Testis (tissue), 3 donors: Measurements from ENCODE around the gene HES4. TPM values are rescaled to one million over a fixed set of nuclear protein-coding genes. Genes with fewer than 3 reads are reported as not detected.

ENCODE experiments used
- DNase-seq: peaks from one replicate; pipeline ENCODE4 v3.0.0-alpha.2; 2019
- H3K27ac ChIP-seq, 2 donors: fragments of 200-600 bp; sonication (generic); one replicate each; pipeline ENCODE4 v1.5.1; 2019
- H3K27me3 ChIP-seq: fragments of 200-600 bp; sonication (generic); one replicate; pipeline ENCODE4 v1.5.1; 2019
- H3K36me3 ChIP-seq: fragments of 200-600 bp; sonication (generic); one replicate; pipeline ENCODE4 v1.5.1; 2017; ENCODE audit warnings: low read depth; ENCODE audit errors: missing control alignments
- H3K4me1 ChIP-seq: fragments of 200-600 bp; sonication (generic); one replicate; pipeline ENCODE4 v1.5.1; 2019
- H3K4me3 ChIP-seq, 2 donors: fragments of 200-600 bp; sonication (generic); one replicate each; pipeline ENCODE4 v1.5.1; 2017 to 2019
- H3K9me3 ChIP-seq: fragments of 200-600 bp; sonication (generic); one replicate; pipeline ENCODE4 v1.5.1; 2017
- CTCF ChIP-seq, 3 experiments: fragments of 450-650 bp in 2 of 3; fragments of 200-600 bp in 1 of 3; sonication (generic) in 1 of 3; IDR thresholded peaks; one replicate each; pipeline ENCODE4 v1.5.1; 2016 to 2019; ENCODE audit warnings: antibody characterized with exemption in 3 of 3, mild to moderate bottlenecking in 2 of 3, moderate library complexity in 1 of 3
- POLR2A ChIP-seq: fragments of 450-650 bp; IDR thresholded peaks from one replicate; pipeline ENCODE4 v1.6.1; 2017; ENCODE audit warnings: antibody characterized with exemption, mild to moderate bottlenecking, moderate library complexity
- WGBS, 2 donors: methylation state at CpG; one replicate each; pipeline ENCODE4 v1.1.5; 2018; 5-methylcytosine and 5-hydroxymethylcytosine counted together
- intact Hi-C: fragments of 100-400 bp; cut with DNase I; formaldehyde crosslinking; loops from one replicate; pipeline ENCODE4 v1.15.1; 2023; ENCODE audit warnings: low total_unique reads
- polyA plus RNA-seq: library from polyadenylated mRNA; stranded (reverse); fragments of 350-450 nt; fragmentation: Illumina TruSeq; extraction: RNeasy Lipid Tissue Mini Kit (QIAGEN cat#74804); gene quantifications from one replicate; pipeline ENCODE4 v1.2.3, GENCODE V29; 2014; ENCODE audit warnings: low read depth, low replicate concordance; ENCODE audit not compliant: insufficient read depth
- total RNA-seq, 2 donors: library from RNA; depleted of rRNA; stranded (reverse); fragments of >200 nt; gene quantifications; one replicate each; pipeline ENCODE4 v1.2.3, GENCODE V29; 2016

HES4 gene
- total and polyA plus RNA-seq, 3 donors from 2014 or later, result 2.3 to 27.5 (median 26.4) TPM

- H3K27me3 ChIP-seq, result no peaks in the 10 kb centered on the region
- no peak overlapping the region for H3K4me3 ChIP-seq
- WGBS, 2 donors, result 89 to 90% methylated on average over 18 to 27 of the region's 27 CpGs
- H3K9me3 ChIP-seq, result no peaks in the 10 kb centered on the region
- no peak overlapping the region for H3K27ac ChIP-seq
- H3K36me3 ChIP-seq, result no peaks in the 10 kb centered on the region
- no peak for TF ChIP-seq CTCF (IDR thresholded peaks at IDR 0.05)
- TF ChIP-seq POLR2A, result no peak
- intact Hi-C loops, result no loop called here
- H3K4me1 ChIP-seq, result peaks cover 20% of the 10 kb centered on the region
- no peak for DNase-seq
These were observed 22.6 kb upstream of the HES4 start for GRCh38 chr1:1022302-1023009.

DNA sequence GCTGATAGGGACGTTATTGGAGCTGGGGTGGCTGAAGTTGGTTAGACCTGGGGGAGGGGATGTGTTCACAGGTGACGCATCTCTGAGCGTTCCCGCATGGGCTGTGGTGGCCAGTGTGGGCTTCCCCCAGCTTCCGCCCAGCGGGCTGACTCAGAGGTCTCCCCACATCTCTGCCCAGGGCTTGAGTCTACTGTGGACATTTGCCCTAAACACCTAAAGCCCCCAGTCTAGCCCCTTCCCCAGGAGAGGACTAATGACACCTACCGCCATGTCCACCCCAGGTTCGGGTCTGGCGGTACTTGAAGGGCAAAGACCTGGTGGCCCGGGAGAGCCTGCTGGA is 22.0 kb upstream of the HES4 start:
- Histone ChIP-seq H3K27me3 (no peaks in the 10 kb centered on the region), H3K9me3 (no peaks in the 10 kb centered on the region), H3K4me1 (peaks cover 20% of the 10 kb centered on the region), H3K36me3 (no peaks in the 10 kb centered on the region), H3K4me3 (no peak overlapping the region), H3K27ac (no peak overlapping the region)
- TF ChIP-seq CTCF (IDR thresholded peaks at IDR 0.05), result no peak
- TF ChIP-seq POLR2A, result no peak
- DNase-seq, result no peak
- intact Hi-C loops, result no loop called here
- WGBS, 2 donors, result 92 to 96% methylated on average over 10 of the region's 10 CpGs

- 28 to 35% methylated on average over 4 to 29 of the region's 33 CpGs for WGBS, 2 donors
- Histone ChIP-seq H3K9me3 (no peaks in the 10 kb centered on the region), H3K4me3 (peak overlapping the region; percentile 62 to 78), H3K27ac (no peak overlapping the region), H3K27me3 (no peaks in the 10 kb centered on the region), H3K4me1 (peaks cover 20% of the 10 kb centered on the region), H3K36me3 (no peaks in the 10 kb centered on the region)
- peak; percentile 69 for DNase-seq
- intact Hi-C loops, result no loop called here
- TF ChIP-seq POLR2A (no peak), CTCF (IDR thresholded peaks at IDR 0.05) (no peak)
These were observed 21.4 kb upstream of the HES4 start for GRCh38 chr1:1021010-1021919.

- TF ChIP-seq POLR2A, result no peak
- no peak for TF ChIP-seq CTCF (IDR thresholded peaks at IDR 0.05)
- Histone ChIP-seq H3K9me3 (no peaks in the 10 kb centered on the region), H3K4me3 (peak overlapping the region; percentile 62 to 78), H3K27me3 (no peaks in the 10 kb centered on the region), H3K36me3 (no peaks in the 10 kb centered on the region), H3K27ac (peak overlapping the region in 1 of 2 donors; percentile 93), H3K4me1 (peaks cover 20% of the 10 kb centered on the region)
- DNase-seq, result no peak
- intact Hi-C loops, result no loop called here
- 1% methylated on average over 34 of the region's 59 CpGs; no CpG with 5 or more reads in 1 of the 2 donors for WGBS, 2 donors
These were observed 20.6 kb upstream of the HES4 start for GRCh38 chr1:1020415-1021009.
